ENCODE measurements around the gene PRG2.
"Not testable (repeated sequence)": the region's sequence is repeated elsewhere in the genome, so short reads cannot be mapped to it uniquely, and the experiment has no call there.

PRG2 gene

DNA sequence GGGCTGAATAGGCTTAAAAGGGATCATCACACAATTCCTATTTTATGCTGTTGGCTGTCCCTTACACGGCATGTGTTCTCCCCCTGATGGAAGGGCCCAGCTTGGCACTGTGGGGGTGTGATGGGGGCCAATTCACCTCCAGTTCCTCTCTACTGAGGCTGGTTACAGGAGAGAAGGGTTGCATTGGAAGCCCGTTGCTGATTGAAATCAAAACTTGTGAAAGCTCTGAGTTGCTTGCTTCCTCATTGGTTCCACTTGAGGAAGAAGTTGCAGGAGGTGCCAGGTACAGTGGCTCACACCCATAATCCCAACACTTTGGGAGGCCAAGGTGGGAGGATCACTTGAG is 13.3 kb upstream of the PRG2 start:
- H3K27ac ChIP-seq, result no peak overlapping the region
- no peak for TF ChIP-seq ZFX (IDR thresholded peaks at IDR 0.05; ENCODE audit: borderline replicate concordance)
- TF ChIP-seq, protein P1, sequence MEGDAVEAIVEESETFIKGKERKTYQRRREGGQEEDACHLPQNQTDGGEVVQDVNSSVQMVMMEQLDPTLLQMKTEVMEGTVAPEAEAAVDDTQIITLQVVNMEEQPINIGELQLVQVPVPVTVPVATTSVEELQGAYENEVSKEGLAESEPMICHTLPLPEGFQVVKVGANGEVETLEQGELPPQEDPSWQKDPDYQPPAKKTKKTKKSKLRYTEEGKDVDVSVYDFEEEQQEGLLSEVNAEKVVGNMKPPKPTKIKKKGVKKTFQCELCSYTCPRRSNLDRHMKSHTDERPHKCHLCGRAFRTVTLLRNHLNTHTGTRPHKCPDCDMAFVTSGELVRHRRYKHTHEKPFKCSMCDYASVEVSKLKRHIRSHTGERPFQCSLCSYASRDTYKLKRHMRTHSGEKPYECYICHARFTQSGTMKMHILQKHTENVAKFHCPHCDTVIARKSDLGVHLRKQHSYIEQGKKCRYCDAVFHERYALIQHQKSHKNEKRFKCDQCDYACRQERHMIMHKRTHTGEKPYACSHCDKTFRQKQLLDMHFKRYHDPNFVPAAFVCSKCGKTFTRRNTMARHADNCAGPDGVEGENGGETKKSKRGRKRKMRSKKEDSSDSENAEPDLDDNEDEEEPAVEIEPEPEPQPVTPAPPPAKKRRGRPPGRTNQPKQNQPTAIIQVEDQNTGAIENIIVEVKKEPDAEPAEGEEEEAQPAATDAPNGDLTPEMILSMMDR (IDR thresholded peaks at IDR 0.05), result no peak

DNA sequence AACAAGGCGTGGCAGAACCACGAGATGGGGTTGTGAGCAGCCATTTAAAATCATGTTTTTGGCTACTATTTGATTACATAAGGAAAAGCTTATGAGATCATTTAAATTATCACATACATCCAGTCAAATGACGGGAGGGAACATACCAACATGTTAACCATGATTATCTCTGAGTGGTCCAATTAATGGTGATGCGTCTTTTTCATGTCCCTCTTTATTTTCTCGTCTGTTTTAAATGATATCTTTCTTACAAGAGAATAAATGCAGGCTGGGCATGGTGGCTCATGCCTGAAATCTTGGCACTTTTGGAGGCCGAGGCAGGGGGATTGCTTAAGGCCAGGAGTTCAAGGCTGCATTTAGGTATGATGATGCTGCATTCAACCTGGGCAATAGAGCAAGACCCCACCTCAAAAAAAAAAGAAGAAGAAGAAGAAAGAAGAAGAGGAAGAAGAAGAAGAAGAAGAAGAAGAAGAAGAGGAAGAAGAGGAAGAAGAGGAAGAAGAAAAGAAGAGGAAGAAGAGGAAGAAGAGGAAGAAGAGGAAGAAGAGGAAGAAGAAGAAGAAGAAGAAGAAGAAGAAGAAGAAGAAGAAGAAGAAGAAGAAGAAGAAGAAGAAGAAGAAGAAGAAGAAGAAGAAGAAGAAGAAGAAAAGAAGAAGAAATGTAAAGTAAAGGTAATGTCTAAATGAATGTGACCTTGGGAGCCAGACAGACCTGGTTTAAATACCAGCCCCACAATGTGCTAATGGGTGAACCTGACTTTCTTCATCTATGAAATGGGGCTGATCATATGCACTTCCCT is 12.8 kb upstream of the PRG2 start:
- H3K27ac ChIP-seq, result not testable (repeated sequence)

DNA sequence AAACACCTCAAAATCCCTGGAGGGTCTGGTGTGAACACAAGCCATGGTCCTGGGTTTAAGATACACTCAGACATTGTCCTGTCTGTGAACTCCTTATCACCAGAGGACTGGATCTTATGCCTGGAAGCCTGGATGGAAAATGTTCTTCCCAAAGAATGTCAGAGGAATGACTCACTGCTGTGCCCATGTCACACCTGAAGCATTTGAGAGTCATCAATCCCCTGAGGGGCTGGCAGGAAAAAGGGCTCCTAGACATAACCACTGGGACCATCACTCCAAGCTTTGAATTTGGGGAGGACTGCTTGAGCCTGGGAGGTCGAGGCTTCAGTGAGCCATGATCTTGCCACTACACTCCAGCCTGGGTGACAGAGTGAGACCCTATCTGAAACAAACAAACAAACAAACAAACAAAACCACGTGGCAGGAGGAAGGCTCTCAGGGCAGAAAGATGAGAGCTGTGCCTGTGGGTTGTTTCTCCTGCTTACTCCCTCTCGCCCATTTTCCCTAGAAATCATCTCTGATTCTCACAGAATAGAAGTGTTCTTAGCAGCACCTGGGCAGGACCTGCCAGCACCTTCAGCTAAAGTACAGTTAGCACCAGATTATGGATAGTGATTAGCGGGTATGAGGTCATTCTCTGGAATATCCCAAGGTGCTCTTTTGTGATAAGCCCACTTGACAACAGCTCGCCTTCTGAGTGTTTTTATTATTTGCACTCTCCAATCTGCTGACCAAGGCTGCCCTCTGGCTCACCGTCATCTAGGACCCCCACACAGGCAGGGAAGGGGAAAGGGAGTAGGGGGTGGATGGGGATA is 11.9 kb upstream of the PRG2 start:
- TF ChIP-seq ZFX (IDR thresholded peaks at IDR 0.05; ENCODE audit: borderline replicate concordance), result no peak
- TF ChIP-seq, protein P1 (IDR thresholded peaks at IDR 0.05), result no peak
- H3K27ac ChIP-seq, result no peak overlapping the region

DNA sequence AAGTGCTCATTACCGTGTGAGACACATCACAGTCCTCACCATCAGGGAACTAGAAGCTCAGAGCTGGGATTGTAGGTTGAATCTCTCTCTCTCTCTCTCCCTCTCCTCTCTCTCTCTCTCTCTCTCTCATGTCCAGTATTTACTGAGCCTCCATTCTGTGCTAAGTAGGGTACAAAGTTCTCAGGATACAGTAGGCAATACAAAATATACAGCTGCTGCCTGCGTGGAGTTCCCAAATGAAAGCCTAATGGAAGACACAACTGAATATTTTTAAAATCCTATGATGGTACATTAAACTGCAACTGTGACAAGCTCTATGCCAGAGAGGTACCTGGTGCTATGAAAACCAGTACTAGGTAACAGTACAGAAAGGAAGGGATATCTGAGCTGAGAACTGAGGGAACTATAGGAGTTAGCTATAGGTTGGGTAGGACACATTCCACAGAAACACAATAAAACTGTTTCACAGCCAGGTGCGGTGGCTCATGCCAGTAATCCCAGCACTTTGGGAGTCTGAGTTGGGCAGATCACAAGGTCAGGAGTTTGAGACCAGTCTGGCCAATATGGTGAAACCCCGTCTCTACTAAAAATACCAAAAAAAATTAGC is 9.6 kb upstream of the PRG2 start:
- TF ChIP-seq, protein P1 (IDR thresholded peaks at IDR 0.05), result no peak
- no peak for TF ChIP-seq ZFX (IDR thresholded peaks at IDR 0.05; ENCODE audit: borderline replicate concordance)

DNA sequence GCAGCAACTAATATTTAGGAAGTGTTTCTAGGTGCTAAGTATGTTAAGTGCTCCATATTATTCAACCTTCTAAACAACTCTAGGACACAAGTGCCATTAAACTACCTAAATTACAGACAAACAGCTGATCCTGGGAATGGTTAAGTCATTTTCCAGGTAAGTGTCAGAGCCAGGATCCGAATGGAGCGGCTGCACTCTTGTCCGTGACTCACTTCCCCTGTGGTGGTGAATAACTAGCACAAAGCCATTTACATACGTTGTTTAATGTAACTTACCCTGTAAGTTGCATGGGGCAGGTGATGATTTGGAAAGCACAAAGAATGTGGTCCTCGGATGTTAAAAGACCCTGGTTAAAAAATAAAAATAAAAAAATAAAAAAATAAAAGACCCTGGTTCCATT is 8.8 kb upstream of the PRG2 start:
- no peak overlapping the region for H3K27ac ChIP-seq
- TF ChIP-seq, protein P1 (IDR thresholded peaks at IDR 0.05), result no peak
- no peak for TF ChIP-seq ZFX (IDR thresholded peaks at IDR 0.05; ENCODE audit: borderline replicate concordance)

More for the DNA sequence above, 9.6 kb upstream of the PRG2 start:
- H3K27ac ChIP-seq, result no peak overlapping the region

DNA sequence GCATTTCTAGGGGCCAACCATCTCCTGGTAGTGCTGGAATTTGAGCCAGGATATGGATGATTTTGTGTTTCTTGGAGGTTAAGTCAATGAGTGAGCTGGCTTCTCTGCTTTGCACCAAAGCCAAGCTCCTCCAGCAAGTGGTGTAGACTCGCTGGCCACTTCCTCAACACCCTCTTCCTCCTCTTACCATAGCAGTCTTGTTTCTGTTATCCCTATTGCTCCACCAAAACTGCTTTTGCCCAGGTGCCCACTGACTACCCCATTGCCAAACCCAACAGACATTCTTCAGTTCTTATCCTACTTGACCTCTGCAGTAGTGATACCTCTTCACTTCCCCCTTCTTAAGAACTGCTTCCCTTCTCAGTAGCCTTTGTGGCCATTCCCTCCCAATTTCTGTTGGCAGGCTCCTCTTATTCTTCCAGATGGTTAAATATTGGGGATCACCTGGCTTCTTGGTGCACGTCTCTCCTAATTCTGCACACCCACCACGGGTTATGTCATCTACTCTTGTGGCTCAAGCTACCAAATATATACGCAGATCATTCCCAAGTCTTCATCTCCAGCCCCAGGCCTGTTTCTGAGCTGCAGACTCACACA is 7.0 kb upstream of the PRG2 start:
- H3K27ac ChIP-seq, result no peak overlapping the region
- TF ChIP-seq, protein P1 (IDR thresholded peaks at IDR 0.05), result no peak
- TF ChIP-seq ZFX (IDR thresholded peaks at IDR 0.05; ENCODE audit: borderline replicate concordance), result no peak

DNA sequence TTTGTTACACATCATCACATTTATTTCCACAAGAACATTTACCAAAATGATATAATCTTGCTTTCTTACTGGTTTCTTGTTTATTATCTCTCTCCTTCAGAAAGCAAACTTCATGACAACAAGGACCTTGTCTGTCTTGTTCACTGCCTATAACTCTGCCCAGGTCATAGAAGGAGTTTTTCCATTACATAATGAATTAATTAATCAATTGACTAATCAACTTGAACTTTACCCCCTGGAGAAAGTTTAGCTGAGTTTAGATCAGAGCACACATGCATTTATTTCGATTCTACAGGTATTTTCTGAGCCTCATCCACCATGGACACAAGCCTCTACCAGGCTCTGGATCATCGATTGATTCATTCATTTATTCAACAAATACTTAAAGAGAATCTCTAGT is 6.3 kb upstream of the PRG2 start:
- TF ChIP-seq, protein P1 (IDR thresholded peaks at IDR 0.05), result no peak
- TF ChIP-seq ZFX (IDR thresholded peaks at IDR 0.05; ENCODE audit: borderline replicate concordance), result no peak
- H3K27ac ChIP-seq, result no peak overlapping the region

Data from 22Rv1 (cell line).